Eye (tissue), 1 donor: Measurements from ENCODE around the gene TCAIM.
"Not testable (repeated sequence)": the region's sequence is repeated elsewhere in the genome, so short reads cannot be mapped to it uniquely, and the experiment has no call there.

Source experiments
- DNase-seq: peaks from one replicate; pipeline ENCODE4 v3.0.0-alpha.2; 2015

The TCAIM gene

GRCh38 chr3:44348993-44349392, 10.4 kb downstream of the TCAIM start:
- no peak for DNase-seq

GRCh38 chr3:44353355-44353924, 14.9 kb downstream of the TCAIM start:
- no peak for DNase-seq

- peak; percentile 22 for DNase-seq
These were observed 16.9 kb downstream of the TCAIM start for GRCh38 chr3:44355362-44356033.

- no peak for DNase-seq
These were observed 20.7 kb downstream of the TCAIM start for GRCh38 chr3:44359146-44359751.

- no peak for DNase-seq
These were observed 25.0 kb downstream of the TCAIM start for GRCh38 chr3:44363591-44363990.

- DNase-seq, result no peak
These were observed 27.4 kb downstream of the TCAIM start for GRCh38 chr3:44365952-44366351.

GRCh38 chr3:44375450-44375849, 36.9 kb downstream of the TCAIM start:
- no peak for DNase-seq

- DNase-seq, result no peak
These were observed 48.8 kb downstream of the TCAIM start for GRCh38 chr3:44387404-44387803.

- DNase-seq, result no peak
These were observed 53.9 kb downstream of the TCAIM start for GRCh38 chr3:44392489-44392888.

- DNase-seq, result no peak
These were observed 57.1 kb downstream of the TCAIM start for GRCh38 chr3:44395714-44396113.

GRCh38 chr3:44396200-44397171, 57.9 kb downstream of the TCAIM start:
- peak; percentile 14 for DNase-seq

GRCh38 chr3:44398271-44398670, 59.7 kb downstream of the TCAIM start:
- not testable (repeated sequence) for DNase-seq

GRCh38 chr3:44398853-44399252, 60.3 kb downstream of the TCAIM start:
- DNase-seq, result no peak

GRCh38 chr3:44400771-44401170, 62.2 kb downstream of the TCAIM start:
- DNase-seq, result no peak

- DNase-seq, result no peak
These were observed 64.0 kb downstream of the TCAIM start for GRCh38 chr3:44402548-44402947.

- no peak for DNase-seq
These were observed 71.3 kb downstream of the TCAIM start for GRCh38 chr3:44409640-44410410.

GRCh38 chr3:44411031-44411645, 72.6 kb downstream of the TCAIM start:
- DNase-seq, result no peak

- no peak for DNase-seq
These were observed 73.8 kb downstream of the TCAIM start for GRCh38 chr3:44412365-44412764.

- DNase-seq, result no peak
These were observed 76.0 kb downstream of the TCAIM start for GRCh38 chr3:44414517-44415090.

- no peak for DNase-seq
These were observed 76.9 kb downstream of the TCAIM start for GRCh38 chr3:44415421-44415820.
